ENCODE measurements around the gene ZNF75A.

The ZNF75A gene

DNA sequence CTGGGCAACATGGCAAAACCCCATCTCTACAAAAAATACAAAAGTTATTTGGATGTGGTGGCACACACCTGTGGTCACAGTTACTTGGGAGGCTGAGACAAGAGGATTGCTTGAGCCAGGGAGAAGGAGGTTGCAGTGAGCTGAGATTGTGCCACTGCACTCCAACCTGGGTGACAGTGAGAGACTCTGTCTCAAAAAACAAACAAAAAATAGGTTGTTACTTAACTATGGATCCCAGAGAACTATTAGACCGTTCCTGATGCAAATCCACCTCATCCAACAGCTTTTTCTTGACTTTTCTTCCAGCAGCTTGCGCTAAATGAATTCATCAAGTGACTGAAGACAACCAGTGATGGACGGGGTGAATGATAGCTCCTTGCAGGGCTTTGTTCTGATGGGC is 50.3 kb downstream of the ZNF75A start, which contains the start of gene OR2C1:
TSS of gene OR2C1 (plus strand) at position 301 of the 400 bp plus-strand sequence. CDS start at position 353, 52 bp downstream.
- TF ChIP-seq CTCF (conservative IDR thresholded peaks at IDR 0.05), result no peak
- no peak within 1 kb of the TSS for H3K27ac ChIP-seq

DNA sequence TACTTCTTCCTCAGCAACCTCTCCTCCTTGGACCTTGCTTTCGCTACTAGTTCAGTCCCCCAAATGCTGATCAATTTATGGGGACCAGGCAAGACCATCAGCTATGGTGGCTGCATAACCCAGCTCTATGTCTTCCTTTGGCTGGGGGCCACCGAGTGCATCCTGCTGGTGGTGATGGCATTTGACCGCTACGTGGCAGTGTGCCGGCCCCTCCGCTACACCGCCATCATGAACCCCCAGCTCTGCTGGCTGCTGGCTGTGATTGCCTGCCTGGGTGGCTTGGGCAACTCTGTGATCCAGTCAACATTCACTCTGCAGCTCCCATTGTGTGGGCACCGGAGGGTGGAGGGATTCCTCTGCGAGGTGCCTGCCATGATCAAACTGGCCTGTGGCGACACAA is 50.8 kb downstream of the ZNF75A start:
- TF ChIP-seq CTCF (conservative IDR thresholded peaks at IDR 0.05), result no peak
- no peak overlapping the region for H3K27ac ChIP-seq

DNA sequence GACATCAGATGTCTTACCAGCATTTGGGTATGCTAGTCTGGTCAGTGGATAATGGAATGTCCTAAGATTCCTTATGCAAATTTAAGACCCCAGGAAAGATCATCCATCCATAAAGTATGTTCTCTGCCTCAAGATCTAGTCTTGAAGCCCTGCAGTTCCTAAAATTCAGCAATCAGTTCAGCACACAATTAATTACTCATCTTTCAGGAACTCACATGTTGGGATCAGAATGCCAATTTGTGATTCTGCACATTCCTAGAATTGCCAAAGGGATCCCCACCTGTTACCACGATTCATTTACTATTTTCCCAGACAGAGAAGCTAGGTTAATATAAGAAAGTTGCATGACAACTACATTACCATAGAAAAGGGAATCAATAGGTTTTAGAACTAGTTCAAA is 53.6 kb downstream of the ZNF75A start:
- no peak overlapping the region for H3K27ac ChIP-seq
- TF ChIP-seq CTCF (conservative IDR thresholded peaks at IDR 0.05), result no peak

DNA sequence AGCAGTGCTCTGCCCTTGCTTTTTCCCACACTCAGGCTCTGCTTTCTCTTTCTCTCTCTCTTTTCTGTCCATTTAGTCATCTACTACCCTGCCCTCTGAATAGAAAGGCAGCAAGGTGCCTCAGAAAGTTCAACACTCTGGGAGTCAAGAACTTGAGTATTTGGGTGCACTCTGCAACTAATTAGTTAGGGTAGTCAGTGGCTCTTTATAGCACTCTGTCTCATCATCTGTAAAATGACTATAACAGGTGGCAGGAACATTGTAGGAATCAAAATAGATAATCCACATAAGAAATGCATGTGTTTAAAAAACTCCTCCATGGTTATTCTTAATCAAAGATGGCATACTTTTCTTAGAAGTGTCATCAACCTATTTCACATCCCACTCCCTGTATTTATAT is 57.6 kb downstream of the ZNF75A start:
- no peak overlapping the region for H3K27ac ChIP-seq
- no peak for TF ChIP-seq CTCF (conservative IDR thresholded peaks at IDR 0.05)

DNA sequence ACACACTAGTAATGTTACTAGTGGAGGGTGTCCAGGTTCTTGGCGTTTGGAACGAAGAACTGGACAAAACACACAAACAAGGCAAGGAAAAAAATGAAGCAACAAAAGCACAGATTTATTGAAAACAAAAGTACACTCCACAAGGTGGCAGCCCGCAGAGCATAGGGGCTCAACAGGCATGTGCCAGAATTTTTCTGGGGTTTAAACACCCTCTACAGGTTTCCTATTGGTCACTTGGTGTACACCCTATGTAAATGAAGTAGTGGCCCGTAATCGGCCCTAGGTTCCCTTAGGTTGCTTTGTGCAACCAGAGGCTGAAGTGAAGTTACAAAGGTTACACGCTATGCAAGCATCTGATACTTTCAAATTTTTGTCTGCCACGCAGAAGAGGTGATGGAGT is 58.5 kb downstream of the ZNF75A start:
- H3K27ac ChIP-seq, result no peak overlapping the region
- TF ChIP-seq CTCF (conservative IDR thresholded peaks at IDR 0.05), result no peak; the same call in 1 of the 2 replicates

DNA sequence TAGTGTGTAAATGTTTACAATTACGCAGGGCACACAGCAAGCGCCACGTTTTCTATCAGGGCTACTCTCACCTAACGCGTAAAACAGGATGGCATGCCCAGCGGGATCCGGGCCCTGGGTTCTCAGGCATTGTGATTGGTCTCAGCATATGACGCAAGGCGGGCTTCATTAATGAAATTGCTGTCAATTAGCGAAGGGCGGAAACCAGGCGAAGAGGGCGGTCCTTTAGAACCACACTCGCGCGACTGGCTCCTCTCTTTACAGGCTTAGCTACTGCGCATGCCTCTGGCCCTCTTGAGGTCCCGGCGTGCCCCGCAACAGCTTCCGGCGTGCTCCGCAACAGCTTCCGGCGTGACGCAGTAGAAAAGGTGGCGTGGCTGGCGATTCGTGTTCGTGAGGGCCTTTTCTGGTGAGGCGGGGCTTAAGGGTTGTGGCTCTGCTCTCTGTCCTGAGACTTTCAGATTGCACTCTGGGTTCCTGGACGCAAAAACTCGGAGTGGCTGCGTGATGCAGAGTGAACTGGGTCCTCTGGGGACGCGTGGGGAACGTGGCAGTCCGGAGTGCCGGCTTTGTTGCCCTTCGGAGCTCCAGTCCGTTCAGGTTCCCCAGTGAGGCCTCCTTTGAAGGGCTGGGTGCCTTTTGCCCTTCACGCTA is 59.6 kb downstream of the ZNF75A start:
- no peak for TF ChIP-seq CTCF (conservative IDR thresholded peaks at IDR 0.05)
- H3K27ac ChIP-seq, result no peak overlapping the region
